HT-29 (cell line): ENCODE measurements around the gene C10orf90. TPM values are rescaled to one million over a fixed set of nuclear protein-coding genes. Genes with fewer than 3 reads are reported as not detected.

Experiments
- DNase-seq: peaks from one replicate; pipeline ENCODE4 v3.0.0-alpha.2; 2015; ENCODE audit warnings: low spot score
- total RNA-seq: library from RNA; depleted of rRNA; stranded (reverse); fragments of >200 nt; shearing (Covaris generic); gene quantifications from 2 replicates; pipeline ENCODE4 v1.2.3, GENCODE V29; 2014

Gene C10orf90
- total RNA-seq, 1 experiment from 2014 or later = not detected

DNA sequence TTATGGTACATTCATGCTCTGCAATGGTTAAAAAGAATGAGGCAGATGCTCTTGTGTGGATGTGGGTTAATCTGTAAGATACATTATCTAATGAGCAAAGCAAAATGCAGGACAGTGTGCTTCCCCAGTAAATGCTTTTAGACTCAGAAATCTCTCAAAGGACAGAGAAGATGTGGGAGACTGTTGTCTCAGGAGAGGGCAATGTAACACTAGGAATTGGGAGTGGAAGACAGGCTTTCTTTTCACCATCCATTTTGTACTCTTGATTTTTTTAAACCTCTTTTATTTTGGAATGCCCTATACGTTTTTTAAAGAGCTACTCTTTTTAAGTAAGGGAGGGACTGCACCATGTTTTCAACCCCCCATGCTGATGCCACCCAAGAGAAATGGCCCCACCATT lies 204.7 kb downstream of the C10orf90 start:
- no peak for DNase-seq

GRCh38 chr10:126463286-126463685 lies 207.2 kb downstream of the C10orf90 start:
- DNase-seq = no peak

DNA sequence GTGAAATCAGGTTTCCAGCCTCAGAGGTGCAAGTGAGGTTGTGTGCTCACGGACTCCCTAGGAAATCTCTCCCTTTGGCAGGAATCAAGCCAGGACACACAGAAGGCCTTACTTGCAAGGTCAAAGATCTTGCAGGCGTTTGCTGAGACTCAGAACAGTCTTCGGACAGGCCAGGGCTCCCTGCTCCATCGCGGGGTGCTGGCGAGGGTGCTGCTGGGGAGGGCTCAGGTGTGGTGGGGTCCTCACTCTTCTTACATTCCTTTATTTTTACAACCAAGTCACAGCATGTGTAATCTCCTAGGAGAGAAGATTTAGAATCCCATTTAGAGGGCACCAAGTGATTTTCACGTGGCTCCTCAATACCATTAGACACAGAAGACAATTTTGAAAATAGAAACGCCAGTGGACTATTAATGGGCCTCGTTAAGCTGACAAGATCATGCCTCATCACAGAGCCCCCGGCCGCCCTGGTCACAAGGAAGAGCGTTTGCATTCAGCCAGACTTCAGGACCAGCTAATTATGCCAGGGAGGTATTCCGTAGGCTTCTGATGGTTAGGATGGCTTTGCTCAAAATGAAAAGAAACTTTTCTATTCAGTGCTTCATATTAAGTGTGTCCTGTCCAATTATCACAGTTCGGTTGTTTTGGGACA lies 209.1 kb downstream of the C10orf90 start:
- no peak for DNase-seq

DNA sequence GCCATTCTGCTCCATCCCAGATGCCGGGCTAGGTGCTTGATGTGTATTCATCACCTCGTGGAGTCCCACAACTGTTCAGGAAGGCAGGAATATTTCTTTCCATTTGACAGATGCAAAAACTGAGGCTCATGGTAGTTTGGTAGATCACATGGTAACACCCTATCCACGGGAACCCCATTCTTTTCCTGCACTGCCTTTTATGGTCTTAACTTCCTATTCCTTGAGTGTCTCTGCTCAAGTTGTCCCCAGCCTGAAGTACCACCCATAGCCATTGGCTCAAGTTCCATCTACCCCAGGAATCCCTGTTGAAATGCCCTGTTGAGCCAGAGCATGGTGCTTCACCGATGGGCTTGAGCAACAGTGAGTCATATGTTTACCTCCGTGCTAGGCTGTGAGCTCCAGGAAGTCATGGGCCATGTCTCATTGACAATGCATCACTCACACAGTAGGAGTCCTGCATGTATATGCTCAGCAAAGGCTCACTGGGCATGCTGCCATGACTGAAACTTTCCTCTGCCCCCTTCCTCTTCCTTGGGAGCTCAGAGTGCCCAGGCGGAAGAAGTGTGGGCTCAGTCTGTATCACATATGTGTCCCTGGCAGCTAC lies 210.5 kb downstream of the C10orf90 start:
- peak; percentile 27 for DNase-seq

DNA sequence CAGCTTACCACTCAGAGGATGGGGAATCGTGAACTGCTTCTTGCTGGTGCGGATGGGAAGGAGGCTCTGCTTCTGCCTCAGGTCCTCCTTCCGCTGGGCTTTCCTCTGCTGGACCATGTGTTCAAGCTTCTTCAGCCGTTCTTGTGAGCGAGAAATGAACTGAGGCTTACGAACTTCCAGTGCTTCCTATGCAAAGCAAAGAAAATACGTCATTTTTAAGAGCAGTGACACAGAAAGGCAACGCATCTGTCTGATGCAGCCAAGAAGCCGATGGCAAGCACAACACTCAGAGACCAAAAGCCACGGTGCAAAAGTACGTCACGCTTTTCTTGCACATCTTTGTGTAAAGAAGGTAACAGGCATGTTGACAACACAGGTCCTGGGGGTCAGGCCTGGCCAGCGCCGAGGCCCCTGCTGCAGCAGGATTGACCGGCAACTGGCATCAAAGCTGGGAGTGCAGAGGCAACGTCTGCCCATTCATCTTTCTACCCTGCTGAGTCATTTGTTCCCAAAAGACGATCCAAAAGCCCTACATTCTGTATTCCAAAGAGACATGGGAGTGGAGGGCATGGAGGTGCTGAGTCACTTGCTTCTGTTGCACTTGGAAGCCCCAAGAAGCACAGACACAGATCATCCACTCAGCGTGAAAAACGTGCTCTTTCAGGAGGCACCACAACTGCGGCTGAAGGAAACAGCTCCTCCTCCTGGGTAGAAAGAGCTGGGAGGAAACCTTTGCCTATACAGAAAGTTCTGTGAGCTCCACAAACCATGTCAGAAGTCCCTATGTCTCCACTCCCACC lies 211.3 kb downstream of the C10orf90 start:
- no peak for DNase-seq

DNA sequence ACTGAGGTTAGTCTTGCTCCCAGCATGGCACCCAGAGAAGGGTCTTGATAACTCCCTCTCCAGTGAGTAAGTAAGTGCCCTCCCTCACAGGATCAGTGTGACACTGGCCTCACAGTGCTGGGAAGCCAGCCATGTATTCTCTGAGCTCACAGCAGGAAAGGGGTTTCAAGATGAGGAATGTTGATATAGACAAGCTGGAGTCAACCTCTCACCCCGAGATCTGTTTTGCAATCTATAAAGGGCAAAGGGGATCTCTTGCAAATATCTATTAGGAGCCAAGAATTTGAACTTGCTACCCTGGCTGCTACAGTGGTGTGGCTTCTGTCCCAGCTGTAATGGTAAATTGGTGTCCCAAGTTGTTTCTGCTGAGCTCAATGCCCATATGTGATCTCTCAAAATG lies 212.0 kb downstream of the C10orf90 start:
- no peak for DNase-seq

DNA sequence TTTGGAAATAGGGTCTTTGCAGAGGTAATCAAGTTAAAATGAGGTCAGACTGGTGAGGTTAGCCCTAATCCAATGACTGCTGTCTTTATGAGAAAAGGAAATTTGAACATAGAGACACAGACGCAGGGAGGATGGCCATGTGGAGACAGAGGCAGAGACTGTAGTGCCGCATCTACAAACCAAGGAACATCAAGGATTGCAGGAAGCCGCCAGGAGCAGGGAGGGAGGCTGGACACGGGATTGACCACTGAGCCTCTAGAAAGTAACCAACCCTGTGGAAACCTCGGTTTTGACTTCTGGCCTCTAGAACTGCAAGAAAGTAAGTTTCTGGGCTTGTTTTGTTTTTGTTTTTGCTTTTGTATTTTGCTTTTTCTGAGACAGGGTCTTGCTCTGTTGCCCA lies 213.9 kb downstream of the C10orf90 start:
- no peak for DNase-seq

- DNase-seq = no peak
These were observed 214.6 kb downstream of the C10orf90 start for GRCh38 chr10:126455766-126456405.

DNA sequence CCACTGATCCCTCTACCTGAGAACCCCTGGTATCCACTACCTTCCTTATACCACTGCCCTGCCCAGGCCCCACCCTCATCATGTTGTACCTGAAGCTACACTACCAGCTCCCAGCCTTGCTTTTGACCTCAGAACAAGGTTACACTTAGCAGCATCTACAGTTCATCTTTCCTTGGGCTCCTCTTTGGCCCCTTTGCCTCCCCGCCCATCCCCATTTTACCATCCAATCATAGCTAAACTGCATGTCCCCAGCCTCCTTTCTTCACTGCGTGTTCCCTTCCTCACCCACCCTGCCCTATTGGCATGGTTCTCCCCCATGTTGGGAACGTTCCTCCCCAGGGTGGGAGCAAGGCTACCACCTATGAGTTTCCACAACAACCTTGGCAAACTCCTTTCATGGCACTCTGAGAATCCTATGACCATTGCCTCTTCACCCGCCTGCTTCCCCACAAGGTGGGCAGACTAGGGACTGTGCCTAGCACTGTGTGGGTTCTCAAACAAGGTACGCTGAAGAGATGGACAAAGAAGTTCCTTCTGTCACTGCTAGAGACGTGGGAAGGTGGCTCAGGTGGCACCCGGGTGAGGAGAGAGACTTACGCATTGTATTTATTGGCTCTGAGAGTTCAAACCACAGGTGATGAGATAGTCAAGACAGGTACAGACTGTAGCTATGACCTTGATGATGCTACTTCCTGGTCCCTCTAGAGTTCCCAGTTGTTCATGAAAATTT lies 215.3 kb downstream of the C10orf90 start:
- no peak for DNase-seq

- DNase-seq = no peak
These were observed 216.3 kb downstream of the C10orf90 start for GRCh38 chr10:126454045-126454751.

DNA sequence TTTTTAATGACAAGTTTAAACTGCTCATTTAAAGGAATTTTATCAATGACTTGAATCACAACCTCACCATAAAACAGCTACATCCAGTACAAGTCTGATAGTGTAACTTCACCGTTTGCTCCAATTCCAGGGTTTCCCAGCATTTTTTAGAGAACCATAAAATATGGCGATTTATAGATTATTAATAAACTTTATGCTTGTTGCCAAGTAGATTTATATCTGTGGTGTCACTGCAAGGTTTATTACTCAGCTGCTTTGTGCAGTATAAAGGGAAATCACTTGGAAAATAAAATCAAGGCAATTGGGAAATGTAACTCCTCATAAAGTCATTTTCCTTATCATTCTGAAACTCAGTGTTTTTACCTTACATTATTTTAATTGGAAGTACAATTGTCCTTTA lies 218.2 kb downstream of the C10orf90 start:
- DNase-seq = no peak

DNA sequence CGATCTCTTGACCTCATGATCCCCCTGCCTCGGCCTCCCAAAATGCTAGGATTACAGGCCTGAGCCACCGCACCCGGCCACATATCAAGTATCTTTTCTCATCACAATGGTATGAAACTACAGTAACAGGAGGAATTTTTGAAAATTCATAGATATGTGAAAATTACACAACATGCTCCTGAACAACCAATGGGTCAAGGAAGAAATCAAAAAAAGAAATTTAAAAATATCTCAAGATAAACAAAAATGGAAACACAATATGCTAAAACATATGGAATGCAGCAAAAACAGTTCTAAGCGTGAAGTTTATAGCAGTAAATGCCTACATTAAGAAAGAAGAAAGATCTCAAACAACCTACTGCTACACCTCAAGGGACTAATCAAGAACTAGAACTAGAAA lies 222.4 kb downstream of the C10orf90 start:
- no peak for DNase-seq

DNA sequence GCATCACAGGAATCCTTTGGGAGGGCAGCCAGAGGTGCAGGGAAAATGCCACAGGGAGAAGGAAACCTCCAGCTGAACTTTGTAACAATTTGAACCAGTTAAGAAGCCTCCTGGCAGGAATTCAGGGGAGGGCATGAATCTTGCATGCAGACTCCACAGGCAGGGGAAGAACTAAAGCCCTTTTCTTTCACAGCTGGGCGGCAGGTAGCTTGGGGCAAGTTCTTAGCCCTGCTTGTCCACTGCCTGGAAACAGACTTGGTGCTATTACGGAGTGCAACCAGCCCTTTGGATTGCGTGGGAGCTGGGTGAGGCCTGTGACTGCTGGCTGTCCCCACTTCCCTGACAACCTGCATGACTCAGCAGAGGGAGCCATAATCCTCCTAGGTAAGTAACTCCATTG lies 230.6 kb downstream of the C10orf90 start:
- DNase-seq = peak; percentile 36

DNA sequence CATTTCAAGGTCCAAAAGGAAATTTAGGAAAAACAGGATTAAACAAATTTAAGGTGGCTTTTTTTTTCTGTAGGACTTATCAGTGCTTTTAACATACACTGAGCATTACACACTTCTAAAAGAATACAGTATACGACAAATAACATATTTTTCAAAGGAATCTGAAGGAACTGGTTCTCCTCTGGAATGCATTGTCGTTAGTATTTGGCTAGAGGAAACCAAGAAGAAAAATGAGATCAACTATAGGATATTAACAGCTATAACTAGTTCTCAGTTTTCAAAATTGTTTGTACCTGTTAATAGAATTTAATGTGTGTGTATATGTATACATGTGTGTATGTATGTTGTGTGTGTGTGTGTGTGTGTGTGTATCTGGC lies 232.1 kb downstream of the C10orf90 start:
- no peak for DNase-seq

DNA sequence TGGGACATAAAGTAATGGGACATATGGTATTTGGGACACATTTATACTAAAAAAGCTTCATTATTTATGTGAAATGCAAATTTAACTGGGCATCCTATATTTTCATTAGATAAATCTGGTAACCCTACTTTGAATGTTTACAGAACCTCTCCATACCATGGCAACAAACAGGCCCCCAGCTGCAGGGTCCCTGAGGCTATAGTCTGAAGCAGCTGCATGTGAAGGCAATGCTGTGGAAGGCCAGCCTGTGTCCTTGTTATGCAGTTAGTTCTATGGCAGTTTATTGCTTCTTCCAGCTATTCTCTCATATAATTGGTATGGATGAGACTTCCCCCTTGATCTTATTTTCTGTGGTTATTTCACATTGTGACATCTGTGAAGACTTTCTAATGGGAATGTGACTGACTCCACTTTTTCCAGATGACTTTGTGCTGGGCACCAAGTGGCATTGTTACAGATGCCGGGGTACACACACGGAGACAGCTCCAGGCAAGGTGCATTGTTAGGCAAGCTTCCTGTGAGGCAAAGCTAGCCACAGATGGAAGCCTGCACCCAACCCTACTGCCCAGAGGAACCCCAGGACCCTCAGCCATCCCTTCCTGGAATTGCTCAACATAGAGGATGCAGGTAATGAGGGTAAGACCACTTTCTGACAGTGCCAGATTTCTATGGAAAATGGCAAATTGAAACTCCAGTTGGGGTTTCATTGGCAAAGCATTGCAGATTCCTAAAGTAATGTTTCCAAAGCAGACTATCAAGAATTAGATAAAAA lies 232.7 kb downstream of the C10orf90 start:
- DNase-seq = no peak

DNA sequence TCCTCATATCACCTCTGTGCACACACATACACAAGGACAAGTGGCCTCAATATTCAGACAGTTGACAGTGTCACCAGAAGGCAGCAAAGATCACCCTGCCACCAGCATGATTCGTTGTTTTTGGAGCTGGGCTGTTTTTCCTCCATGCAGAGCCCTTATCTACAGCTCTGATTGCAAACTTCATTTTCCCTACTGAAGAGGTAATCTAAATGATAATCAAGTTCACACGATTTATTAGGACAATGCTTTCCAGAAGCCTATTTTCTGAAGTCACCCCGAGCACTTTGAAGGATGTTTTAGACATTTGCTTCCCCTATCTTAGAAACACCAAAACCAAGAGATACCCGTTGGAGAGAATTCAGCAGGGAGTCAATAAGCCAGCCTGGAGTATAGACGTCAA lies 236.3 kb downstream of the C10orf90 start:
- DNase-seq = no peak

GRCh38 chr10:126433351-126433750 lies 237.1 kb downstream of the C10orf90 start:
- no peak for DNase-seq

GRCh38 chr10:126432507-126432906 lies 238.0 kb downstream of the C10orf90 start:
- no peak for DNase-seq

GRCh38 chr10:126431816-126432215 lies 238.7 kb downstream of the C10orf90 start:
- no peak for DNase-seq

DNA sequence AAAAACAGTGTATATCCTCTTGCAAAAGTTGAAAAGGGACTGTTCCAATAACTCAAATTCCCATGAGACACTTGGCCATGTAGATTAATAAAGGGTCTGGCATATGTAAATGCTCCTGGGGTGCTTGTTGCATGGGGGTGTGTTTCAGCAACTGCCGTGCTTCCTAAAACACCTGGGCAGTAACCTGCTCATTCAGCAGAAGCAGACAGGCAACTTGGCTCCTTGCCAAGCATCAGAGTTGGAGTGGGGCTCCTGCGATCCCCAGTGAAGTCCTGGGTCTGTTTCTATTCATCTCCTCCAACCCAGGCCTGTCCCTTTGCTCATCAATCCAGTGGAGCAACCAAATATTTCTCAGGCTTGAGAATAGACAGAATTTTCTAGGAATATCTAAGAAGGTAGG lies 240.0 kb downstream of the C10orf90 start:
- no peak for DNase-seq
